Activated T-helper 1 cell treated with Interleukin-2 at 50 U/mL for 16 hours (primary cell): ENCODE results near the gene RAD51B.

Experiments used
- DNase-seq: peaks from one replicate; pipeline ENCODE4 v3.0.0-alpha.2; 2020; ENCODE audit warnings: low read depth

RAD51B gene

GRCh38 chr14:68487805-68488590 lies 668.4 kb downstream of the RAD51B start:
- no peak for DNase-seq

GRCh38 chr14:68491793-68492192 lies 672.2 kb downstream of the RAD51B start:
- DNase-seq = no peak

- DNase-seq = no peak
Observed at GRCh38 chr14:68492381-68493151, 673.0 kb downstream of the RAD51B start.

GRCh38 chr14:68493152-68493911 lies 673.8 kb downstream of the RAD51B start:
- DNase-seq = no peak

- DNase-seq = no peak
Observed at GRCh38 chr14:68495101-68496039, 675.8 kb downstream of the RAD51B start.

- no peak for DNase-seq
Observed at GRCh38 chr14:68497011-68497410, 677.4 kb downstream of the RAD51B start.

- DNase-seq = no peak
Observed at GRCh38 chr14:68499451-68499850, 679.9 kb downstream of the RAD51B start.

- DNase-seq = no peak
Observed at GRCh38 chr14:68501171-68501570, 681.6 kb downstream of the RAD51B start.

- DNase-seq = no peak
Observed at GRCh38 chr14:68501614-68502052, 682.1 kb downstream of the RAD51B start.

GRCh38 chr14:68502230-68502629 lies 682.7 kb downstream of the RAD51B start:
- no peak for DNase-seq

- no peak for DNase-seq
Observed at GRCh38 chr14:68503186-68503825, 683.7 kb downstream of the RAD51B start.

- DNase-seq = no peak
Observed at GRCh38 chr14:68504861-68505260, 685.3 kb downstream of the RAD51B start.

GRCh38 chr14:68506021-68506644 lies 686.6 kb downstream of the RAD51B start:
- DNase-seq = no peak

GRCh38 chr14:68506645-68507419 lies 687.3 kb downstream of the RAD51B start:
- no peak for DNase-seq

GRCh38 chr14:68507544-68508081 lies 688.0 kb downstream of the RAD51B start:
- peak; percentile 39 for DNase-seq

GRCh38 chr14:68508581-68508980 lies 689.0 kb downstream of the RAD51B start:
- no peak for DNase-seq

- no peak for DNase-seq
Observed at GRCh38 chr14:68509188-68509983, 689.8 kb downstream of the RAD51B start.
